ENCODE data around the gene TANC2.

Gene TANC2

GRCh38 chr17:62965686-62966425, at the start of gene TANC2:
TANC2 (plus strand) TSS chr17:62966235; CDS start chr17:63009560, 43,325 bp downstream.
- Mint-ChIP-seq H3K9me3 (no peaks in the 10 kb centered on the region), H3K27ac (peak within 1 kb of the TSS; percentile 96), H3K36me3 (no peaks in the 10 kb centered on the region), H3K4me3 (peak within 1 kb of the TSS; percentile 90), H3K4me1 (peaks cover 17% of the 10 kb centered on the region), H3K27me3 (peaks cover 2% of the 10 kb centered on the region)
- peak; percentile 75 for ATAC-seq (ENCODE audit: low read depth)
- peak; percentile 70 to 72 for DNase-seq (ENCODE audit: low spot score in 2 of 2)

GRCh38 chr17:62916684-62917571, 49.1 kb upstream of the TANC2 start:
- H3K9me3 Mint-ChIP-seq: peaks cover 3% of the 10 kb centered on the region
- no peak for DNase-seq (ENCODE audit: low spot score in 2 of 2)
- H3K27ac Mint-ChIP-seq: no peak overlapping the region
- peaks cover 12% of the 10 kb centered on the region for H3K27me3 Mint-ChIP-seq
- H3K4me1 Mint-ChIP-seq: no peaks in the 10 kb centered on the region
- no peak overlapping the region for H3K4me3 Mint-ChIP-seq
- no peaks in the 10 kb centered on the region for H3K36me3 Mint-ChIP-seq
- no peak for ATAC-seq (ENCODE audit: low read depth)

GRCh38 chr17:62919388-62919787, 46.6 kb upstream of the TANC2 start:
- ATAC-seq (ENCODE audit: low read depth) (no peak), DNase-seq (ENCODE audit: low spot score in 2 of 2) (no peak)
- H3K27ac Mint-ChIP-seq: no peak overlapping the region
- no peaks in the 10 kb centered on the region for H3K9me3 Mint-ChIP-seq
- H3K4me1 Mint-ChIP-seq: no peaks in the 10 kb centered on the region
- H3K4me3 Mint-ChIP-seq: no peak overlapping the region
- H3K36me3 Mint-ChIP-seq: no peaks in the 10 kb centered on the region
- H3K27me3 Mint-ChIP-seq: peaks cover 10% of the 10 kb centered on the region

GRCh38 chr17:62920300-62920699, 45.7 kb upstream of the TANC2 start:
- DNase-seq (ENCODE audit: low spot score in 2 of 2): no peak

GRCh38 chr17:62921817-62922216, 44.2 kb upstream of the TANC2 start:
- no peaks in the 10 kb centered on the region for H3K9me3 Mint-ChIP-seq
- no peak for ATAC-seq (ENCODE audit: low read depth)
- no peak overlapping the region for H3K27ac Mint-ChIP-seq
- H3K27me3 Mint-ChIP-seq: peaks cover 5% of the 10 kb centered on the region
- no peak for DNase-seq (ENCODE audit: low spot score in 2 of 2)
- no peak overlapping the region for H3K4me3 Mint-ChIP-seq
- H3K4me1 Mint-ChIP-seq: no peaks in the 10 kb centered on the region
- no peaks in the 10 kb centered on the region for H3K36me3 Mint-ChIP-seq

More at GRCh38 chr17:62920300-62920699, 45.7 kb upstream of the TANC2 start:
- Mint-ChIP-seq H3K27ac (no peak overlapping the region), H3K4me1 (no peaks in the 10 kb centered on the region), H3K9me3 (no peaks in the 10 kb centered on the region), H3K36me3 (no peaks in the 10 kb centered on the region), H3K4me3 (no peak overlapping the region), H3K27me3 (peaks cover 8% of the 10 kb centered on the region)
- no peak for ATAC-seq (ENCODE audit: low read depth)

GRCh38 chr17:62923258-62924150, 42.5 kb upstream of the TANC2 start:
- no peaks in the 10 kb centered on the region for H3K36me3 Mint-ChIP-seq
- H3K27ac Mint-ChIP-seq: no peak overlapping the region
- peaks cover 9% of the 10 kb centered on the region for H3K27me3 Mint-ChIP-seq
- ATAC-seq (ENCODE audit: low read depth) (no peak), DNase-seq (ENCODE audit: low spot score in 2 of 2) (no peak)
- no peaks in the 10 kb centered on the region for H3K4me1 Mint-ChIP-seq
- no peaks in the 10 kb centered on the region for H3K9me3 Mint-ChIP-seq
- H3K4me3 Mint-ChIP-seq: no peak overlapping the region

GRCh38 chr17:62925267-62925836, 40.7 kb upstream of the TANC2 start:
- no peak overlapping the region for H3K4me3 Mint-ChIP-seq
- H3K27me3 Mint-ChIP-seq: peaks cover 8% of the 10 kb centered on the region
- H3K36me3 Mint-ChIP-seq: no peaks in the 10 kb centered on the region

GRCh38 chr17:62927083-62927482, 39.0 kb upstream of the TANC2 start:
- no peaks in the 10 kb centered on the region for H3K9me3 Mint-ChIP-seq
- H3K27me3 Mint-ChIP-seq: peaks cover 12% of the 10 kb centered on the region
- H3K27ac Mint-ChIP-seq: no peak overlapping the region
- no peak for DNase-seq (ENCODE audit: low spot score in 2 of 2)
- H3K36me3 Mint-ChIP-seq: no peaks in the 10 kb centered on the region
- no peak for ATAC-seq (ENCODE audit: low read depth)
- H3K4me3 Mint-ChIP-seq: no peak overlapping the region
- H3K4me1 Mint-ChIP-seq: peaks cover 2% of the 10 kb centered on the region

More at GRCh38 chr17:62925267-62925836, 40.7 kb upstream of the TANC2 start:
- no peaks in the 10 kb centered on the region for H3K4me1 Mint-ChIP-seq
- H3K27ac Mint-ChIP-seq: no peak overlapping the region
- ATAC-seq (ENCODE audit: low read depth) (no peak), DNase-seq (ENCODE audit: low spot score in 2 of 2) (no peak)
- H3K9me3 Mint-ChIP-seq: no peaks in the 10 kb centered on the region

GRCh38 chr17:62929320-62929719, 36.7 kb upstream of the TANC2 start:
- DNase-seq (ENCODE audit: low spot score in 2 of 2): no peak
- no peak for ATAC-seq (ENCODE audit: low read depth)

GRCh38 chr17:62931101-62931500, 34.9 kb upstream of the TANC2 start:
- Mint-ChIP-seq H3K36me3 (no peaks in the 10 kb centered on the region), H3K27me3 (peaks cover 21% of the 10 kb centered on the region), H3K4me1 (peaks cover 2% of the 10 kb centered on the region), H3K9me3 (no peaks in the 10 kb centered on the region), H3K27ac (no peak overlapping the region), H3K4me3 (no peak overlapping the region)
- ATAC-seq (ENCODE audit: low read depth) (no peak), DNase-seq (ENCODE audit: low spot score in 2 of 2) (no peak)

More at GRCh38 chr17:62929320-62929719, 36.7 kb upstream of the TANC2 start:
- peaks cover 2% of the 10 kb centered on the region for H3K4me1 Mint-ChIP-seq
- no peak overlapping the region for H3K4me3 Mint-ChIP-seq
- H3K36me3 Mint-ChIP-seq: no peaks in the 10 kb centered on the region
- no peaks in the 10 kb centered on the region for H3K9me3 Mint-ChIP-seq
- peaks cover 20% of the 10 kb centered on the region for H3K27me3 Mint-ChIP-seq
- H3K27ac Mint-ChIP-seq: no peak overlapping the region

GRCh38 chr17:62933501-62934385, 32.3 kb upstream of the TANC2 start:
- Mint-ChIP-seq H3K27me3 (peaks cover 23% of the 10 kb centered on the region), H3K4me3 (no peak overlapping the region), H3K4me1 (peaks cover 2% of the 10 kb centered on the region), H3K27ac (no peak overlapping the region), H3K36me3 (no peaks in the 10 kb centered on the region), H3K9me3 (peaks cover 1% of the 10 kb centered on the region)
- no peak for ATAC-seq (ENCODE audit: low read depth)
- no peak for DNase-seq (ENCODE audit: low spot score in 2 of 2)

GRCh38 chr17:62935098-62935497, 30.9 kb upstream of the TANC2 start:
- DNase-seq (ENCODE audit: low spot score in 2 of 2): no peak
- peaks cover 22% of the 10 kb centered on the region for H3K27me3 Mint-ChIP-seq
- ATAC-seq (ENCODE audit: low read depth): no peak
- H3K9me3 Mint-ChIP-seq: peaks cover 3% of the 10 kb centered on the region
- H3K4me3 Mint-ChIP-seq: no peak overlapping the region
- no peak overlapping the region for H3K27ac Mint-ChIP-seq
- peaks cover 2% of the 10 kb centered on the region for H3K4me1 Mint-ChIP-seq
- no peaks in the 10 kb centered on the region for H3K36me3 Mint-ChIP-seq

Data from memory B cell (primary cell).